ENCODE data around the gene PDHB.

The PDHB gene

DNA sequence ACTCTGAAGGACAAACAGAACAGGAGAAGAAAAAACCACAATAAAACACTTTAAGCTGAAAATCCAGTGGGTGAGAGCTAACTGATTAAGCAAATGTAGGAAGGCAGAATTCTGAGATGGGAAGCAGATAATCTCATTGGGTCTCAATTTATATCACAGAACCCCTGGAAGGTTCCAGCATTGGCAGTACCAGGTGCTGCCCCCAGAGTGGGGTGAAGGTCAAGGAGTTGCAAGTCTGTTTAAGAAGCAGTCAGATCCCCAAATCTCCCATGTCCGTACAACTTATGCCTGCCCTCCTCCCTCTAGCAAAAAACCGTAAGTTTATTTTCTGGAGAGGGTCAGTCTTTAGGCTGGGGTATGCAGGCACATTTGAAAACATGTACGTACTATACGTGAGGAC is 55.9 kb downstream of the PDHB start:
- no peak for DNase-seq (ENCODE audit: low read depth)
- H3K4me3 ChIP-seq (ENCODE audit: low read depth, low read length) = no peak overlapping the region
- no peak for TF ChIP-seq CTCF (IDR thresholded peaks at IDR 0.05; ENCODE audit: control insufficient read depth, extremely low read depth, insufficient read depth)
